Testis (tissue), 3 donors: ENCODE measurements around the gene CGNL1. TPM values are rescaled to one million over a fixed set of nuclear protein-coding genes. Genes with fewer than 3 reads are reported as not detected.
A peak's percentile ranks its signal among the peaks of the same experiment; 100 is the strongest.

Source experiments
- DNase-seq: peaks from one replicate; pipeline ENCODE4 v3.0.0-alpha.2; 2019
- H3K27ac ChIP-seq, 2 donors: fragments of 200-600 bp; sonication (generic); one replicate each; pipeline ENCODE4 v1.5.1; 2019
- H3K27me3 ChIP-seq: fragments of 200-600 bp; sonication (generic); one replicate; pipeline ENCODE4 v1.5.1; 2019
- H3K36me3 ChIP-seq: fragments of 200-600 bp; sonication (generic); one replicate; pipeline ENCODE4 v1.5.1; 2017; ENCODE audit warnings: low read depth; ENCODE audit errors: missing control alignments
- H3K4me1 ChIP-seq: fragments of 200-600 bp; sonication (generic); one replicate; pipeline ENCODE4 v1.5.1; 2019
- H3K4me3 ChIP-seq, 2 donors: fragments of 200-600 bp; sonication (generic); one replicate each; pipeline ENCODE4 v1.5.1; 2017 to 2019
- H3K9me3 ChIP-seq: fragments of 200-600 bp; sonication (generic); one replicate; pipeline ENCODE4 v1.5.1; 2017
- POLR2A ChIP-seq: fragments of 450-650 bp; IDR thresholded peaks from one replicate; pipeline ENCODE4 v1.6.1; 2017; ENCODE audit warnings: antibody characterized with exemption, mild to moderate bottlenecking, moderate library complexity
- WGBS, 2 donors: methylation state at CpG; one replicate each; pipeline ENCODE4 v1.1.5; 2018; 5-methylcytosine and 5-hydroxymethylcytosine counted together
- intact Hi-C: fragments of 100-400 bp; cut with DNase I; formaldehyde crosslinking; loops from one replicate; pipeline ENCODE4 v1.15.1; 2023; ENCODE audit warnings: low total_unique reads
- polyA plus RNA-seq: library from polyadenylated mRNA; stranded (reverse); fragments of 350-450 nt; fragmentation: Illumina TruSeq; extraction: RNeasy Lipid Tissue Mini Kit (QIAGEN cat#74804); gene quantifications from one replicate; pipeline ENCODE4 v1.2.3, GENCODE V29; 2014; ENCODE audit warnings: low read depth, low replicate concordance; ENCODE audit not compliant: insufficient read depth
- total RNA-seq, 2 donors: library from RNA; depleted of rRNA; stranded (reverse); fragments of >200 nt; gene quantifications; one replicate each; pipeline ENCODE4 v1.2.3, GENCODE V29; 2016
- TF ChIP-seq, protein P1 (sequence below), 3 experiments: fragments of 450-650 bp in 2 of 3; fragments of 200-600 bp in 1 of 3; sonication (generic) in 1 of 3; IDR thresholded peaks; one replicate each; pipeline ENCODE4 v1.5.1; 2016 to 2019; ENCODE audit warnings: antibody characterized with exemption in 3 of 3, mild to moderate bottlenecking in 2 of 3, moderate library complexity in 1 of 3

Gene CGNL1
- total and polyA plus RNA-seq, 3 donors from 2014 or later = 21.0 to 40.2 (median 29.2) TPM

DNA sequence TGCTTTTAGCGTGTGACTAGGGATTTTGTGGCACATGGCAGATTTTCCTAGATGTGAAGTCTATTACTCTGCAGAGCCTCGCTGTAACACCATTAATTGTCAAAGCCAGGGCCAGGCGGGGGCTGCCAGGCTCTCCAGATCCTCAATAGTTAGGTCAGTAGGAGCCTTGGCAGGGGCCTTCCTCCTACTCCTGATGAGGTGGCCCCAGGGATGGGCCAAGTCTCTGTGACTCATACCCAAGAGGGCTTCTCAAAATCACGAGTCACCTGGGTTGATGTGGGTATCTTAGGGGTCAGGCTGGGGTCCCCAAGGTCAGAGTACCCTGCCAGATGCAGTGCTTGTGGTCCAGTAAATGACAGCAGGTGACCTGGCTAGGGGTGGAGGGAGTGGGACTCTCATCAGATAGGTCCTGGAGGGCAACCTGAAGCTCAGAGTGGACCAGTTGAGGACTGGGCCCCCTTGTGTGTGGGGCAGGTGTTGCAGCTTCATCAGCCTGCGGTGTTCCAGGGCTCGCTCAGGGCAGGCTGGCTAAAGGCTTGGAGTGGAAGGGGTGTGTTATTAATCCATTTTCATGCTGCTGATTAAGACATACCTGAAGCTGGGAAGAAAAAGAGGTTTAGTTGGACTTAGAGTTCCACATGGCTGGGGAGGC is 126.9 kb downstream of the CGNL1 start:
- Histone ChIP-seq H3K27ac (no peak overlapping the region), H3K27me3 (no peaks in the 10 kb centered on the region), H3K4me3 (no peak overlapping the region), H3K36me3 (no peaks in the 10 kb centered on the region), H3K4me1 (peaks cover 32% of the 10 kb centered on the region), H3K9me3 (no peaks in the 10 kb centered on the region)
- TF ChIP-seq POLR2A = no peak
- TF ChIP-seq, protein P1, sequence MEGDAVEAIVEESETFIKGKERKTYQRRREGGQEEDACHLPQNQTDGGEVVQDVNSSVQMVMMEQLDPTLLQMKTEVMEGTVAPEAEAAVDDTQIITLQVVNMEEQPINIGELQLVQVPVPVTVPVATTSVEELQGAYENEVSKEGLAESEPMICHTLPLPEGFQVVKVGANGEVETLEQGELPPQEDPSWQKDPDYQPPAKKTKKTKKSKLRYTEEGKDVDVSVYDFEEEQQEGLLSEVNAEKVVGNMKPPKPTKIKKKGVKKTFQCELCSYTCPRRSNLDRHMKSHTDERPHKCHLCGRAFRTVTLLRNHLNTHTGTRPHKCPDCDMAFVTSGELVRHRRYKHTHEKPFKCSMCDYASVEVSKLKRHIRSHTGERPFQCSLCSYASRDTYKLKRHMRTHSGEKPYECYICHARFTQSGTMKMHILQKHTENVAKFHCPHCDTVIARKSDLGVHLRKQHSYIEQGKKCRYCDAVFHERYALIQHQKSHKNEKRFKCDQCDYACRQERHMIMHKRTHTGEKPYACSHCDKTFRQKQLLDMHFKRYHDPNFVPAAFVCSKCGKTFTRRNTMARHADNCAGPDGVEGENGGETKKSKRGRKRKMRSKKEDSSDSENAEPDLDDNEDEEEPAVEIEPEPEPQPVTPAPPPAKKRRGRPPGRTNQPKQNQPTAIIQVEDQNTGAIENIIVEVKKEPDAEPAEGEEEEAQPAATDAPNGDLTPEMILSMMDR (IDR thresholded peaks at IDR 0.05) = peak in 1 of 3 experiments; percentile 2
- no peak for DNase-seq
- intact Hi-C loops = no loop called here
- 95% methylated on average over 6 of the region's 6 CpGs for WGBS, 2 donors

DNA sequence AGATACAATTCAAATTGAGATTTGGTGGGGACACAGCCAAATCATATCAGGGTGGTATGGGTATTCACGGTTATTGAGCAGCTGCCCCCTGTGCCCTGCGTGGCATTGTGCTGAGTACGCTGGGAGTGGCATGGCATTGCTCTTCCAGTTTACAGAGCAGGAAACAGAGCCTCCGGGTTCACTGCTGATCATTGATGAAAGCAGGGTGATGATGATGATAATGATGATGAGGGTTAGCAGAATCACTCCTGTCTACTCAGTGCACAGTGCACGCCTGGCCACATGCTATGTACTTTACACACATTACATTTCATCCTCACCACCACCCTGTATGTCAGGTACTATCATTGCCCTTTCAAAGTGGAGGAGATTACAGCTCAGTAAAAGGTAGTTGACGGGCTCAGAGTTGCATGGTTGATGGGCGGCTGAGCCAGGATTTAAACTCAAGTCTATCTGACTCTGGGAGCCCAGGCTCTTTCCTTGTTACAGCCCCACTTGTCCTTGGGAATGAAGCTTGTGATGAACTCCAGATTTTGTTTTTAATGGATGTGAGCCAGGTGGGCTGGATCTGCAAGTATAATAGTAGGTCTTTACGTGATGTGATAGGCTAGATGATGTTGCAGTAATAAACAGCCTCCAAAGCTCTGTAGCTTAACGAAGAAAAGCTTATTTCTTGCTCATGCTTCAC is 127.8 kb downstream of the CGNL1 start:
- TF ChIP-seq POLR2A = no peak
- TF ChIP-seq, protein P1 (IDR thresholded peaks at IDR 0.05) = no peak
- peak; percentile 71 for DNase-seq
- no peaks in the 10 kb centered on the region for H3K27me3 ChIP-seq
- 77 to 88% methylated on average over 9 of the region's 9 CpGs for WGBS, 2 donors
- no peaks in the 10 kb centered on the region for H3K36me3 ChIP-seq
- H3K9me3 ChIP-seq = no peaks in the 10 kb centered on the region
- H3K4me3 ChIP-seq = no peak overlapping the region
- peaks cover 32% of the 10 kb centered on the region for H3K4me1 ChIP-seq
- peak overlapping the region in 1 of 2 donors; percentile 81 for H3K27ac ChIP-seq
- intact Hi-C loops = no loop called here

DNA sequence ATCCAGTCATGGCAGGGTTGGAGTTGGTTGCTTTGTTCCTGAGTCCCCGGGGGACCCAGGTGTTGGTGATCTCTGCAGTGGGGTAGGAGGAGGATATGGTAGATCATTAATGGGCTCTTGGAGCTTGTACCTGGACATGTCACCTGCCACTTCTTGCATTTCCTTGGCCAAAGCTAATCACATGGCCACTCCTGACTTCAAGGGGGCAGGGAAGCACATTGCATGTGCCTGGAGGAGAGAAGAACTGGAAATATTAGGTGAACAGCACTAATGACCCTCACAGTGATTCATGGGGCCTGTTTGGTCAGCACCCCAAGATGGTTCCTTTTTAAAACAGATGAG is 128.3 kb downstream of the CGNL1 start:
- Histone ChIP-seq H3K27me3 (no peaks in the 10 kb centered on the region), H3K9me3 (no peaks in the 10 kb centered on the region), H3K4me1 (peaks cover 32% of the 10 kb centered on the region), H3K27ac (peak overlapping the region; percentile 10 to 81), H3K36me3 (no peaks in the 10 kb centered on the region), H3K4me3 (no peak overlapping the region)
- DNase-seq = no peak
- 64 to 67% methylated on average over 1 of the region's 1 CpG for WGBS, 2 donors
- TF ChIP-seq, protein P1 (IDR thresholded peaks at IDR 0.05) = no peak
- no peak for TF ChIP-seq POLR2A
- intact Hi-C loops = no loop called here

GRCh38 chr15:57505056-57505715 is 128.9 kb downstream of the CGNL1 start:
- 84 to 87% methylated on average over 10 of the region's 10 CpGs for whole genome bisulfite sequencing, 2 donors
- DNase-seq = no peak
- TF ChIP-seq, protein P1 (IDR thresholded peaks at IDR 0.05) = no peak
- TF ChIP-seq POLR2A = no peak
- peak overlapping the region; percentile 10 to 81 for H3K27ac ChIP-seq
- H3K4me3 ChIP-seq = no peak overlapping the region
- no peaks in the 10 kb centered on the region for H3K9me3 ChIP-seq
- intact Hi-C loops = no loop called here
- peaks cover 32% of the 10 kb centered on the region for H3K4me1 ChIP-seq
- no peaks in the 10 kb centered on the region for H3K27me3 ChIP-seq
- H3K36me3 ChIP-seq = no peaks in the 10 kb centered on the region
